Liver (tissue), 9 donors: ENCODE results near the gene KAT7. TPM values are rescaled to one million over a fixed set of nuclear protein-coding genes. Genes with fewer than 3 reads are reported as not detected.

Source experiments
- DNase-seq: peaks from one replicate; pipeline ENCODE4 v3.0.0-alpha.2; 2017; ENCODE audit warnings: low spot score
- H3K27ac ChIP-seq, 2 donors: one replicate each; pipeline ENCODE4 v1.7.0; 2013; ENCODE audit warnings: inconsistent platforms in 2 of 2, low read length in 2 of 2, control low read depth in 1 of 2, low read depth in 1 of 2, mild to moderate bottlenecking in 1 of 2
- H3K27me3 ChIP-seq, 4 donors: one replicate each; pipeline versions ENCODE4 v1.6.1 to v1.7.0; 2013; ENCODE audit warnings: low read length in 3 of 4, inconsistent platforms in 1 of 4, mild to moderate bottlenecking in 1 of 4, moderate library complexity in 1 of 4; ENCODE audit not compliant: control insufficient read depth in 4 of 4, insufficient read depth in 4 of 4
- H3K36me3 ChIP-seq, 4 donors: one replicate each; pipeline versions ENCODE4 v1.6.1 to v1.7.0; 2013; ENCODE audit warnings: low read length in 3 of 4, mild to moderate bottlenecking in 3 of 4, low read depth in 1 of 4, moderate library complexity in 1 of 4; ENCODE audit not compliant: control insufficient read depth in 4 of 4, insufficient read depth in 3 of 4
- H3K4me1 ChIP-seq, 4 donors: one replicate each; pipeline versions ENCODE4 v1.6.1 to v1.7.0; 2013; ENCODE audit warnings: low read length in 3 of 4, mild to moderate bottlenecking in 3 of 4, moderate library complexity in 1 of 4; ENCODE audit not compliant: control insufficient read depth in 4 of 4, insufficient read depth in 4 of 4
- H3K4me3 ChIP-seq, 3 donors: one replicate each; pipeline versions ENCODE4 v1.6.1 to v1.7.0; 2013; ENCODE audit warnings: low read length in 3 of 3, control low read depth in 1 of 3, low read depth in 1 of 3, mild to moderate bottlenecking in 1 of 3
- H3K9ac ChIP-seq, 2 donors: one replicate each; pipeline ENCODE4 v1.7.0; 2013; ENCODE audit warnings: low read length in 2 of 2, mild to moderate bottlenecking in 2 of 2, moderate library complexity in 2 of 2, control low read depth in 1 of 2, low read depth in 1 of 2
- H3K9me3 ChIP-seq, 4 donors: one replicate each; pipeline versions ENCODE4 v1.6.1 to v1.7.0; 2013; ENCODE audit warnings: low read length in 3 of 4; ENCODE audit not compliant: control insufficient read depth in 4 of 4
- EGR1 ChIP-seq, 2 donors: IDR thresholded peaks; 2 replicates each; pipeline ENCODE4 v1.6.1; 2016 to 2018; ENCODE audit warnings: antibody characterized with exemption in 2 of 2, low read depth in 2 of 2
- FOXA1 ChIP-seq: IDR thresholded peaks from 2 replicates; pipeline ENCODE4 v1.6.1; 2016; ENCODE audit warnings: antibody characterized with exemption
- FOXA2 ChIP-seq: IDR thresholded peaks from 2 replicates; pipeline ENCODE4 v1.6.1; 2016; ENCODE audit warnings: antibody characterized with exemption
- GABPA ChIP-seq, 2 donors: IDR thresholded peaks in 1 of 2; conservative IDR thresholded peaks in 1 of 2; 2 replicates each; pipeline ENCODE4 v1.6.1; 2016; ENCODE audit warnings: antibody characterized with exemption in 2 of 2, mild to moderate bottlenecking in 1 of 2, moderate library complexity in 1 of 2
- HNF4A ChIP-seq, 2 donors: conservative IDR thresholded peaks; 2 replicates each; pipeline ENCODE4 v1.6.1; 2016; ENCODE audit warnings: antibody characterized with exemption in 2 of 2, mild to moderate bottlenecking in 2 of 2
- HNF4G ChIP-seq: IDR thresholded peaks from 2 replicates; pipeline ENCODE4 v1.6.1; 2016; ENCODE audit warnings: antibody characterized with exemption
- JUND ChIP-seq, 2 donors: IDR thresholded peaks; 2 replicates each; pipeline ENCODE4 v1.6.1; 2016; ENCODE audit warnings: antibody characterized with exemption in 2 of 2
- NR2F2 ChIP-seq: IDR thresholded peaks from 2 replicates; pipeline ENCODE4 v1.6.1; 2016; ENCODE audit warnings: antibody characterized with exemption
- RAD21 ChIP-seq, 2 donors: IDR thresholded peaks; 2 replicates each; pipeline ENCODE4 v1.6.1; 2016; ENCODE audit warnings: antibody characterized with exemption in 2 of 2, mild to moderate bottlenecking in 2 of 2
- RXRA ChIP-seq, 2 donors: IDR thresholded peaks; 2 replicates each; pipeline ENCODE4 v1.6.1; 2017 to 2018; ENCODE audit warnings: antibody characterized with exemption in 2 of 2, mild to moderate bottlenecking in 1 of 2
- SP1 ChIP-seq: IDR thresholded peaks from 2 replicates; pipeline ENCODE4 v1.6.1; 2018; ENCODE audit warnings: antibody characterized with exemption, mild to moderate bottlenecking
- TAF1 ChIP-seq: conservative IDR thresholded peaks from 2 replicates; pipeline ENCODE4 v1.6.1; 2016; ENCODE audit warnings: antibody characterized with exemption, mild to moderate bottlenecking
- YY1 ChIP-seq: IDR thresholded peaks from 2 replicates; pipeline ENCODE4 v1.6.1; 2016; ENCODE audit warnings: antibody characterized with exemption, mild to moderate bottlenecking
- WGBS: extraction: QIAGEN DNeasy Blood & Tissue Kit; methylation state at CpG from one replicate; pipeline ENCODE4 v1.1.7; 2013; 5-methylcytosine and 5-hydroxymethylcytosine counted together
- polyA plus RNA-seq, 2 donors: library from polyadenylated mRNA; stranded (reverse) in 1 of 2; unstranded in 1 of 2; fragments of 200-250 nt in 1 of 2; fragments of >200 nt in 1 of 2; fragmentation: Nextera tagmentation in 1 of 2; extraction: Ambion mirVana in 1 of 2; gene quantifications; one replicate each; pipeline versions ENCODE4 v1.2.1 to v1.2.3, GENCODE V29; 2013 to 2015
- total RNA-seq, 2 donors: library from RNA; depleted of rRNA; stranded (reverse); fragments of >200 nt; gene quantifications; one replicate each; pipeline ENCODE4 v1.2.3, GENCODE V29; 2014
- TF ChIP-seq, protein P1 (sequence below): fragments of 150-350 bp; IDR thresholded peaks from 2 replicates; pipeline ENCODE4 v1.5.1; 2017; ENCODE audit warnings: improper control_type of control experiment, low read depth, low read length; ENCODE audit not compliant: missing input control
- TF ChIP-seq, protein P2 (sequence below): IDR thresholded peaks from 2 replicates; pipeline ENCODE4 v1.6.1; 2016; ENCODE audit warnings: antibody characterized with exemption
- TF ChIP-seq, protein P3 (sequence below): IDR thresholded peaks from 2 replicates; pipeline ENCODE4 v1.6.1; 2016; ENCODE audit warnings: antibody characterized with exemption, mild to moderate bottlenecking
- TF ChIP-seq, protein P4 (sequence below): IDR thresholded peaks from 2 replicates; pipeline ENCODE4 v1.6.1; 2016; ENCODE audit warnings: antibody characterized with exemption
- TF ChIP-seq, protein P5 (sequence below): IDR thresholded peaks from 2 replicates; pipeline ENCODE4 v1.6.1; 2016; ENCODE audit warnings: antibody characterized with exemption
- donor health status: healthy.
- donor health status: healthy.
- donor health status: healthy.
- donor health status: healthy.
- donor health status: healthy.

Gene KAT7
- total and polyA plus RNA-seq, 4 donors, result 6.1 to 24.2 (median 12.6) TPM

DNA sequence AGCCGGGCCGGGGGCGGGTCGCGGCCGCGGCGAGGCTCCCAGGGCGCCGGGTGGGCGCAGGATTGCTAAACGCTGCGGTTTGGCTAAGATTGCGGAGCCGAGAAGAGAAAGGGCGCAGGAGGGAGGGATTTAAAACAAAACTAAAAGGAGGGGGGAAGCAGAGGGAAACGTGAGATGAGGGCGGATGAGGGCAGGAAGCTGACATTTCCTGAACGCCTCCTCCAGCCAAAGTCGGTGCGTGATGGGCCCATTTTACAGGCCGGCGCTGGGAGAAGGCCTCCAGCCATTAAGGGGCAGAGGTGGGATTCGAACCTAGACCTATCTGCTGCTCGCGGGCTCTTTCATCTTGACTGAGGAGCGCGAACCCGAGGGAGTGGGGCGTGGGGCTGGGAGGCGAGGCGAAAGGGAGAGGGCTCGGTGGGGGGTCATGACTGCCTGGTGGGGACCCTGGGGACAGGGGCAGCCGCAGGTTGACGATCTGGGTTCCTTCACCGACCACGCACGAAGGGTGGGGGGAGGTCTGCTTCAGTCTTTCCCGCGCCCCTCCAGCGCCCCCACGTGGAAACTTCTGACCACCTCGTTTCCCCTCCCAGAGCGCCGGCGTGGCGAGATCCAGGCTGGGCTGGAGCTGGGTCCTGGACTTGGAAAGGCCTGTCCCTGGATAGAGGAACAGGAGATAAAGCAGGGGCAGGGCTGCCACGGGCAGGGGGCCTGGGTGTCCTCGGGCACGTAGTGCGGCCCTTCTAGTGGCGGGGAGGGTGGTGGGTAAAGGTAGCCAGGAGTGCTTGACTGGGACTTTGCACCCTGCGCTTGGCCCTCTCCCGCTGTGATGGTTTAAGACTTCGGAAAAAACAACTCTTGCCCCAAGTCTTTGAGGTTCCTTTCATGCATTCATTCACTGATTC lies 63.2 kb downstream of the KAT7 start:
- WGBS, result 10% methylated on average over 55 of the region's 55 CpGs
- Histone ChIP-seq H3K9me3 (no peaks in the 10 kb centered on the region), H3K4me3 (peak overlapping the region; percentile 26 to 73 (median 67)), H3K36me3 (no peaks in the 10 kb centered on the region), H3K27ac (no peak overlapping the region), H3K27me3 (no peaks in the 10 kb centered on the region), H3K4me1 (peaks cover 4 to 17% (median 10%) of the 10 kb centered on the region in 4 donors), H3K9ac (no peak overlapping the region)
- peak; percentile 73 for DNase-seq
- TF ChIP-seq SP1, result no peak
- no peak for TF ChIP-seq HNF4A (conservative IDR thresholded peaks at IDR 0.05)
- no peak for TF ChIP-seq FOXA2
- TF ChIP-seq, protein P1, sequence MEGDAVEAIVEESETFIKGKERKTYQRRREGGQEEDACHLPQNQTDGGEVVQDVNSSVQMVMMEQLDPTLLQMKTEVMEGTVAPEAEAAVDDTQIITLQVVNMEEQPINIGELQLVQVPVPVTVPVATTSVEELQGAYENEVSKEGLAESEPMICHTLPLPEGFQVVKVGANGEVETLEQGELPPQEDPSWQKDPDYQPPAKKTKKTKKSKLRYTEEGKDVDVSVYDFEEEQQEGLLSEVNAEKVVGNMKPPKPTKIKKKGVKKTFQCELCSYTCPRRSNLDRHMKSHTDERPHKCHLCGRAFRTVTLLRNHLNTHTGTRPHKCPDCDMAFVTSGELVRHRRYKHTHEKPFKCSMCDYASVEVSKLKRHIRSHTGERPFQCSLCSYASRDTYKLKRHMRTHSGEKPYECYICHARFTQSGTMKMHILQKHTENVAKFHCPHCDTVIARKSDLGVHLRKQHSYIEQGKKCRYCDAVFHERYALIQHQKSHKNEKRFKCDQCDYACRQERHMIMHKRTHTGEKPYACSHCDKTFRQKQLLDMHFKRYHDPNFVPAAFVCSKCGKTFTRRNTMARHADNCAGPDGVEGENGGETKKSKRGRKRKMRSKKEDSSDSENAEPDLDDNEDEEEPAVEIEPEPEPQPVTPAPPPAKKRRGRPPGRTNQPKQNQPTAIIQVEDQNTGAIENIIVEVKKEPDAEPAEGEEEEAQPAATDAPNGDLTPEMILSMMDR, result peak; percentile 43
- TF ChIP-seq JUND (IDR thresholded peaks at IDR 0.05), result no peak
- no peak for TF ChIP-seq GABPA (IDR thresholded peaks at IDR 0.05 in 1 of 2, conservative IDR thresholded peaks at IDR 0.05 in 1 of 2)
- TF ChIP-seq, protein P2, sequence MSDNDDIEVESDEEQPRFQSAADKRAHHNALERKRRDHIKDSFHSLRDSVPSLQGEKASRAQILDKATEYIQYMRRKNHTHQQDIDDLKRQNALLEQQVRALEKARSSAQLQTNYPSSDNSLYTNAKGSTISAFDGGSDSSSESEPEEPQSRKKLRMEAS, result no peak
- no peak for TF ChIP-seq YY1
- TF ChIP-seq FOXA1, result no peak
- TF ChIP-seq, protein P3, sequence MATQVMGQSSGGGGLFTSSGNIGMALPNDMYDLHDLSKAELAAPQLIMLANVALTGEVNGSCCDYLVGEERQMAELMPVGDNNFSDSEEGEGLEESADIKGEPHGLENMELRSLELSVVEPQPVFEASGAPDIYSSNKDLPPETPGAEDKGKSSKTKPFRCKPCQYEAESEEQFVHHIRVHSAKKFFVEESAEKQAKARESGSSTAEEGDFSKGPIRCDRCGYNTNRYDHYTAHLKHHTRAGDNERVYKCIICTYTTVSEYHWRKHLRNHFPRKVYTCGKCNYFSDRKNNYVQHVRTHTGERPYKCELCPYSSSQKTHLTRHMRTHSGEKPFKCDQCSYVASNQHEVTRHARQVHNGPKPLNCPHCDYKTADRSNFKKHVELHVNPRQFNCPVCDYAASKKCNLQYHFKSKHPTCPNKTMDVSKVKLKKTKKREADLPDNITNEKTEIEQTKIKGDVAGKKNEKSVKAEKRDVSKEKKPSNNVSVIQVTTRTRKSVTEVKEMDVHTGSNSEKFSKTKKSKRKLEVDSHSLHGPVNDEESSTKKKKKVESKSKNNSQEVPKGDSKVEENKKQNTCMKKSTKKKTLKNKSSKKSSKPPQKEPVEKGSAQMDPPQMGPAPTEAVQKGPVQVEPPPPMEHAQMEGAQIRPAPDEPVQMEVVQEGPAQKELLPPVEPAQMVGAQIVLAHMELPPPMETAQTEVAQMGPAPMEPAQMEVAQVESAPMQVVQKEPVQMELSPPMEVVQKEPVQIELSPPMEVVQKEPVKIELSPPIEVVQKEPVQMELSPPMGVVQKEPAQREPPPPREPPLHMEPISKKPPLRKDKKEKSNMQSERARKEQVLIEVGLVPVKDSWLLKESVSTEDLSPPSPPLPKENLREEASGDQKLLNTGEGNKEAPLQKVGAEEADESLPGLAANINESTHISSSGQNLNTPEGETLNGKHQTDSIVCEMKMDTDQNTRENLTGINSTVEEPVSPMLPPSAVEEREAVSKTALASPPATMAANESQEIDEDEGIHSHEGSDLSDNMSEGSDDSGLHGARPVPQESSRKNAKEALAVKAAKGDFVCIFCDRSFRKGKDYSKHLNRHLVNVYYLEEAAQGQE, result no peak
- TF ChIP-seq, protein P4, sequence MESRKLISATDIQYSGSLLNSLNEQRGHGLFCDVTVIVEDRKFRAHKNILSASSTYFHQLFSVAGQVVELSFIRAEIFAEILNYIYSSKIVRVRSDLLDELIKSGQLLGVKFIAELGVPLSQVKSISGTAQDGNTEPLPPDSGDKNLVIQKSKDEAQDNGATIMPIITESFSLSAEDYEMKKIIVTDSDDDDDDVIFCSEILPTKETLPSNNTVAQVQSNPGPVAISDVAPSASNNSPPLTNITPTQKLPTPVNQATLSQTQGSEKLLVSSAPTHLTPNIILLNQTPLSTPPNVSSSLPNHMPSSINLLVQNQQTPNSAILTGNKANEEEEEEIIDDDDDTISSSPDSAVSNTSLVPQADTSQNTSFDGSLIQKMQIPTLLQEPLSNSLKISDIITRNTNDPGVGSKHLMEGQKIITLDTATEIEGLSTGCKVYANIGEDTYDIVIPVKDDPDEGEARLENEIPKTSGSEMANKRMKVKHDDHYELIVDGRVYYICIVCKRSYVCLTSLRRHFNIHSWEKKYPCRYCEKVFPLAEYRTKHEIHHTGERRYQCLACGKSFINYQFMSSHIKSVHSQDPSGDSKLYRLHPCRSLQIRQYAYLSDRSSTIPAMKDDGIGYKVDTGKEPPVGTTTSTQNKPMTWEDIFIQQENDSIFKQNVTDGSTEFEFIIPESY, result no peak
- no peak for TF ChIP-seq TAF1
- TF ChIP-seq RAD21 (IDR thresholded peaks at IDR 0.05), result peak; percentile 62 to 74
- TF ChIP-seq, protein P5, sequence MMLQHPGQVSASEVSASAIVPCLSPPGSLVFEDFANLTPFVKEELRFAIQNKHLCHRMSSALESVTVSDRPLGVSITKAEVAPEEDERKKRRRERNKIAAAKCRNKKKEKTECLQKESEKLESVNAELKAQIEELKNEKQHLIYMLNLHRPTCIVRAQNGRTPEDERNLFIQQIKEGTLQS, result no peak
- TF ChIP-seq RXRA (IDR thresholded peaks at IDR 0.05), result no peak
- no peak for TF ChIP-seq EGR1 (IDR thresholded peaks at IDR 0.05; ENCODE audit: low read depth in 2 of 2)
- TF ChIP-seq HNF4G, result no peak
- peak; percentile 20 for TF ChIP-seq NR2F2
